Ishikawa (cell line): ENCODE measurements around the gene SRP9.

ENCODE experiments used
- CEBPB ChIP-seq: IDR thresholded peaks from 2 replicates; pipeline ENCODE4 v1.6.1; 2012
- CREB1 ChIP-seq: IDR thresholded peaks from 2 replicates; pipeline ENCODE4 v1.6.1; 2012; ENCODE audit warnings: low read depth
- EP300 ChIP-seq: IDR thresholded peaks from 2 replicates; pipeline ENCODE4 v1.6.1; 2012; ENCODE audit warnings: borderline replicate concordance
- FOXM1 ChIP-seq: IDR thresholded peaks from 2 replicates; pipeline ENCODE4 v1.6.1; 2012; ENCODE audit warnings: low read depth, borderline replicate concordance
- MAX ChIP-seq: IDR thresholded peaks from 2 replicates; pipeline ENCODE4 v1.6.1; 2012
- NFIC ChIP-seq: IDR thresholded peaks from 2 replicates; pipeline ENCODE4 v1.6.1; 2012
- RAD21 ChIP-seq: IDR thresholded peaks from 2 replicates; pipeline ENCODE4 v1.6.1; 2012; ENCODE audit warnings: low read depth
- TAF1 ChIP-seq: IDR thresholded peaks from 2 replicates; pipeline ENCODE4 v1.6.1; 2012; ENCODE audit warnings: low read depth, mild to moderate bottlenecking
- TEAD4 ChIP-seq: IDR thresholded peaks from 2 replicates; pipeline ENCODE4 v1.6.1; 2012
- USF1 ChIP-seq: IDR thresholded peaks from 2 replicates; pipeline ENCODE4 v1.6.1; 2012
- YY1 ChIP-seq: IDR thresholded peaks from 2 replicates; pipeline ENCODE4 v1.6.1; 2012; ENCODE audit warnings: low read depth
- ZBTB7A ChIP-seq: IDR thresholded peaks from 2 replicates; pipeline ENCODE4 v1.6.1; 2012; ENCODE audit warnings: low read depth
- TF ChIP-seq, protein P1 (sequence below): IDR thresholded peaks from 2 replicates; pipeline ENCODE4 v1.6.1; 2012; ENCODE audit warnings: low read depth, mild to moderate bottlenecking

DNA sequence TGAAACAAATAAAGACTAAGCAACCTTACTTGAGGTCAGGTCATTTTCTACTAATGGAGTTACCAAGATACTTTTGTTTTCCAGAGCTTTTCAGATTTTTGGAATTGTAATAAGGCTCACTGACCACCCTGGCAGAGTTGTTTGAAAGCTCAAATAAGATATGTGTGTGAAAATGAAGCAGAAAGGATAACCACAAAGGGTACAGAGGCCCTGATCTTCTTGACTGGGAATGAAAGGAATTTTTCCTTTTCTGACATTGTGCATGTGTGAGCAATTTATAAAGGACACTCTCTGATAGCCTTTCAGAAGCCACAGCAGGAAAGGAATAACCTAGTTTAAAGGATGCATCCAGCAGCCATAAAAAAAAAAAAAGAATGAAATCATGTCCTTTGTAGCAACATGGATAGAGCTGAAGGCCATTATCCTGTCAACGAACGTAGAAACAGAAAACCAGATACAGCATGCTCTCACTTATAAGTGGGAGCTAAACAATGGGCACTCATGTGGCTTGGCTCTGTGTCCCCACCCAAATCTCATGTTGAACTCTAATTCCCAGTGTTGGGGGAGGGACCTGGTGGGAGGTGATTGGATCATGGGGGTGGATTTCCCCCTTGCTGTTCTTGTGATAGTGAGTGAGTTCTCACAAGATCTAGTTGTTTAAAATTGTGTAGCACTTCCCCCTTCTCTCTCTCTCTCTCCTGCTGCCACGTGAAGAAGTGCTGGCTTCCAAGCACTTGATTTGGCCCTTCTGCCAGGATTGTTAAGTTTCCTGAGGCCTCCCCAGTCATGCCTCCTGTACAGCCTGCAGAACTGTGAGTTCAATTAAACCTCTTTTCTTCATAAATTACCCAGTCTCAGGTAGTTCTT lies 3.1 kb upstream of the SRP9 start:
- TF ChIP-seq YY1 (no peak), CREB1 (no peak), RAD21 (no peak), FOXM1 (no peak), MAX (no peak), USF1 (no peak), CEBPB (no peak), EP300 (no peak), NFIC (no peak), TAF1 (no peak), TEAD4 (no peak), ZBTB7A (no peak)
- TF ChIP-seq, protein P1, sequence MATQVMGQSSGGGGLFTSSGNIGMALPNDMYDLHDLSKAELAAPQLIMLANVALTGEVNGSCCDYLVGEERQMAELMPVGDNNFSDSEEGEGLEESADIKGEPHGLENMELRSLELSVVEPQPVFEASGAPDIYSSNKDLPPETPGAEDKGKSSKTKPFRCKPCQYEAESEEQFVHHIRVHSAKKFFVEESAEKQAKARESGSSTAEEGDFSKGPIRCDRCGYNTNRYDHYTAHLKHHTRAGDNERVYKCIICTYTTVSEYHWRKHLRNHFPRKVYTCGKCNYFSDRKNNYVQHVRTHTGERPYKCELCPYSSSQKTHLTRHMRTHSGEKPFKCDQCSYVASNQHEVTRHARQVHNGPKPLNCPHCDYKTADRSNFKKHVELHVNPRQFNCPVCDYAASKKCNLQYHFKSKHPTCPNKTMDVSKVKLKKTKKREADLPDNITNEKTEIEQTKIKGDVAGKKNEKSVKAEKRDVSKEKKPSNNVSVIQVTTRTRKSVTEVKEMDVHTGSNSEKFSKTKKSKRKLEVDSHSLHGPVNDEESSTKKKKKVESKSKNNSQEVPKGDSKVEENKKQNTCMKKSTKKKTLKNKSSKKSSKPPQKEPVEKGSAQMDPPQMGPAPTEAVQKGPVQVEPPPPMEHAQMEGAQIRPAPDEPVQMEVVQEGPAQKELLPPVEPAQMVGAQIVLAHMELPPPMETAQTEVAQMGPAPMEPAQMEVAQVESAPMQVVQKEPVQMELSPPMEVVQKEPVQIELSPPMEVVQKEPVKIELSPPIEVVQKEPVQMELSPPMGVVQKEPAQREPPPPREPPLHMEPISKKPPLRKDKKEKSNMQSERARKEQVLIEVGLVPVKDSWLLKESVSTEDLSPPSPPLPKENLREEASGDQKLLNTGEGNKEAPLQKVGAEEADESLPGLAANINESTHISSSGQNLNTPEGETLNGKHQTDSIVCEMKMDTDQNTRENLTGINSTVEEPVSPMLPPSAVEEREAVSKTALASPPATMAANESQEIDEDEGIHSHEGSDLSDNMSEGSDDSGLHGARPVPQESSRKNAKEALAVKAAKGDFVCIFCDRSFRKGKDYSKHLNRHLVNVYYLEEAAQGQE: no peak
